HG02973 (cell line): ENCODE data around the gene OSBPL3.

Experiments
- ATAC-seq: cut with Tn5 transposase; IDR thresholded peaks from one replicate; pipeline ENCODE4 v1.9.1; 2021; ENCODE audit warnings: moderate library complexity; ENCODE audit not compliant: unreplicated experiment

OSBPL3 gene

GRCh38 chr7:24902931-24903330 lies 77.0 kb downstream of the OSBPL3 start:
- ATAC-seq: no peak

- no peak for ATAC-seq
These were observed 77.7 kb downstream of the OSBPL3 start for GRCh38 chr7:24902276-24902675.

DNA sequence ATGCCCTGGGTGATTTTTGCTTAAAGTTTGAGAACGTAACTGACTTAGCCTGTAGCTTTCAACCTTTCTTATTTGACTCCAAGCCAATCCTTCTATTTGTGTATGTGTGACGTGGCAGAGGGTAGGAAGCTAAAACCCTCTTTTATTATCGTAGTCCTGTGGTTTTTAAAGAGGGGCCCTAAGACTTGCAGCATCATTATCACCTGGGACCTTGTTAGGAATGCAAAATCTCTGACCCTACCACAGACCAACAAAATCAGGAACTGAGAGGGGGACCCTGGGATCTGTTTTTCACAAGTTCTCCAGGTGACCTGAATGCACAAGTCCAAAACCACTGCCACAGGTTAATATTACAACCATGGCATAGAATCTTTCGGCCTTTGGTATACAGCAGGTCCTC lies 80.1 kb downstream of the OSBPL3 start:
- peak; percentile 40 for ATAC-seq

DNA sequence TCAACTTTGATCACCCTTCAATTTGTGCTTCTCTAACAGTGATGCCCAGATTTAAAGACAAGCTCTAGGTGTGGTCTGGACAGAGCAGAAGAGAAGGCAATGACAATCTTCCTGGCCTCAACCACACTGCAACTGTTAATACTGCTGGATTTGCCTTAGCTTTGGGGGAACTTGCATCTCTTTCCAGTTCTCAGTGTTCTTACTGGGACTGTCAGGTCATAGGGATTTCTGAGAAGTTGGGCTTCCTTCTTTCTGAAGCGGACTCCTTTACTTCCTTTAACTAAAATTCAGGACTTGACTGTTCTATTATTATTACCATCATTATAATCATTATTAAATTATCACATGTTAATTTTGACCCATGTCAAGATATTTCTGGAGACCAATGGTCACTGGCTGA lies 80.8 kb downstream of the OSBPL3 start:
- ATAC-seq: no peak

DNA sequence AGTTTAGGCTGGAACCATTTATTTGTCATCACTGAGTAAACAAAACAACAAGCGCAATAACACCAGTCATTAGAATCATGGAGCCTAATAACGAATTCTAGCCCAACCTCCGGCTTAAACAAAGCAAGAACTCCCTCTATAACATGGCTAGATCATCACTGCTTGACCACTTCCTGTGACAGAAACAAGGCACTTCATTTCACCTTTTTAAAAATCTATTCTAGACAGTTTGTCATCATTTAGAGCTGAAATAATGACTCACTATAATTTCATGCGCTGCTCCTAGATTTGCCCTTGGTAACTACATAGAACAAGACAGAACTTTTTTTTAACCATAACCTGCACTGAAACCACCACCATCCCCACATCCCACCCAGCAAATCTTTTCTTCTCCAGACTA lies 81.3 kb downstream of the OSBPL3 start:
- ATAC-seq: peak; percentile 52

- ATAC-seq: peak; percentile 61
These were observed 83.9 kb downstream of the OSBPL3 start for GRCh38 chr7:24896031-24896501.

GRCh38 chr7:24894429-24895221 lies 85.4 kb downstream of the OSBPL3 start:
- no peak for ATAC-seq

DNA sequence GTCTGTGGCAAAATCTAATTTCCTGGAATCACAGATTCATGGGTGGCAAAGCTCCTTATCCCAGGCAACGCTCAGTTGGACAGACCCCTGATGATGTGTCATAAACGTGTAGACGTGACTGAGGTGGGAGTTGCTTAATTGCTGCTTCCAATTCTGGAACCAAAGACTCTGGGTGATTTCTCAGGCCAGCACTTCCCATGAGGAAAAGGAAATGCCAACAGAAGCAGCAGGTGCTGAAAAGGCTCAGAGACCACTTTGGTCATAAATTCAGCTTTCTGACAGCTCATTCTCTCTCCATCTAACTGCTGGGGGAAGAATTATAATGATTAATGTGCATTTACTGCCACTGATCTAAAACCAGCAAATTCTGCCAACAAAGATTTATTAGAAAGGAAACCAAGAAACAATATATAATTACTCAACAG lies 88.7 kb downstream of the OSBPL3 start:
- ATAC-seq: no peak

DNA sequence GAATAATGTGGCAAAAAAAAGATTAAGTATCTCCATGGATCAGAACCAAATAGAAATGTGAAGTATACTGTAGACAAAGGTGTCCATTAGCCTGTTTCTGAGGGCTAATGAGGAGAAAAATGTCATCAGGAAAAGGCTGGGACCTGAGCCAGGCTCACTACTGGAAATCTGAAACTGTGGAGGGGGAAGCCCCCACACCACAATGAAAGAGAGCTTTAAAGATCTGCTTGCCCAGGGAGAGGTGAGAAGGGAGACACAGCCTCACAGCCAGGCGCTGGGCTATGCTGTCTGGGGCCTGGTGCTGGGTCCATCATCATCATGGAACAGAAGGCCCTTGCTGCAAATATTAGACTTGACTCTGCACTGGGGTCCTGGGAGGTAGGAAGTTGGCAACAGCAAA lies 90.4 kb downstream of the OSBPL3 start:
- ATAC-seq: no peak

DNA sequence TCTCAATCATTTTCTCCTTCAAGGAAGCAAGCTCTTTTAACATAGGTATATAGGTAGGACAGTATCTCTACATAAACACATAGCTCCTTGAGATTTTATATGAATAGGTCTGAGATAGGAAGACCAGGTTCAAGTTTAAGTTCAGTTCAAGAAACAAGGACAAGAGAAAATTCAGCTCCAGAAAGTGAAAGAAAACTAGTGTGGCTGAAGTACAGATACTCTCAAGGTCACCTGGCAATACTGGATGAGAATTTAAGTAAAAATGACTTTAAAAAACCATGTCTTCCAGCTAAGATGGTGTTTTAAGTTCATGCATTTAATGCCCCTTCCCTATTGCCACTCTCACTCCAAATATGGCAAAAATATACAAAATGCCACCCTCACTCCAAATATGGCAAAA lies 91.3 kb downstream of the OSBPL3 start:
- no peak for ATAC-seq

GRCh38 chr7:24885716-24886115 lies 94.3 kb downstream of the OSBPL3 start:
- no peak for ATAC-seq

DNA sequence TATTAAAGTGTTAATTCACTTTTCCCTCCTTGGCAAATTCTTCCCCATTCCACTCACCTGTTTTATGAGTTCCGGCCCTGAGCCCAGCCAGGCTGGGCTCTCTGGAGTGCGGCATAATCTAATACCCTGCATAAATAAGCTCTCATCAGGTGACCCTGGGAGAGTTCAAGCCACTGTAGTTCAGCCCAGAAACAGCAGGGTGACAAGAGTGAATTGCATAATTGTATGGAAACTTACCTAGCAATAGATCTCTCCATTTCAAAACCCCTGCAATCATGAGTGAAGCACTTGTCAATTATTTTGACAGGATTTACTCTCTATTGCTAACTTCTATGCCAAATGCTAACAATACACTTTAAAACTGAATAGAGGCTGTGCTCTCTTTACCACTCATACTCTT lies 94.7 kb downstream of the OSBPL3 start:
- ATAC-seq: no peak

- no peak for ATAC-seq
These were observed 95.6 kb downstream of the OSBPL3 start for GRCh38 chr7:24884401-24884800.

- no peak for ATAC-seq
These were observed 96.4 kb downstream of the OSBPL3 start for GRCh38 chr7:24883622-24884013.

DNA sequence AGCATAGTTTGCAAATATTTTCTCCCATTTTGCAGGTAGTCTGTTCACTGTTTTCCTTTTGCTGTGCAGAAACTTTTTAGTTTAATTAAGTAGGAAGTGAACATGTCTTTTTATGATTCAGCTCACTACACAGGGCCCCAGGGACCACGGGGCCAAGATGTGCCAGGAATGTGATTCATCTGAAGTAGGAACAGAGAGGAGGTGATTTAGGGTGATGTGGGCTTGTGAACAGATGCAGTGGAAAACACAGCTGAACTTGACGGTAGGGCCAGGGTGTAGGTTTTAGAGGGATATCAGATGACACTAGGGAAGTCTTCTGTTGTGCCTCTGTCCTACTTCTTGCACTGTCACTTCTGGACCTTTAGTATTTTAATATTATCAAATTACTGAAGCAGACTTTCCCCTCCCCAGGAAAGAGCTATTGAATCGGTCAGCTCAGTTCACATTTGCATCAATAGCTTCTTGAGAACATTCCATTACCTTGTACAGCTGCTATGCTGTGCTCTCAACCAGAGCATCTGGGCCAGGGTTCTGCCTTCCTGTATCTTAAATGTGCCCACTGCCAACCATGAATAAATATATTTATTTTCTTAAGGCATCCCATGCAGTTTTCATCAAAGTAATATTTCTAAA lies 96.9 kb downstream of the OSBPL3 start:
- no peak for ATAC-seq

DNA sequence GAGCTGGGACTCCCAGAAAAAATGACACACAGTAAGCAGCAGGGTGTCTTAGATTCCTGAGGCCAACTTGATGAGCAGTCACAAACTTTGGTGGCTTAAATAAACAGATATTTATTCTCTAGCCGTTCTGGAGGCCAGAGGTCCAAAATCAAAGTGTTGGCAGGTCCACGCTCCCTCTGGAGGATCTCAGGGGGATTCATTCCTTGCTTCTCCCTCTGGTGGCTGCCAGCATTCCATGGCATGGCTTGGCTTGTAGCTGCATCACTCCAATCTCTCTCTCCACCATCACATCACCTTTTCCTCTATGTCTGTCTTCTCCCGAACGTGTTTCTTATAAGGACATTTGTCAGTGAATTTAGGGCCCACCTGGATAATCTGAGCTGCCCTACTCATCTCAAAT lies 98.4 kb downstream of the OSBPL3 start:
- no peak for ATAC-seq

- no peak for ATAC-seq
These were observed 99.1 kb downstream of the OSBPL3 start for GRCh38 chr7:24880886-24881285.

DNA sequence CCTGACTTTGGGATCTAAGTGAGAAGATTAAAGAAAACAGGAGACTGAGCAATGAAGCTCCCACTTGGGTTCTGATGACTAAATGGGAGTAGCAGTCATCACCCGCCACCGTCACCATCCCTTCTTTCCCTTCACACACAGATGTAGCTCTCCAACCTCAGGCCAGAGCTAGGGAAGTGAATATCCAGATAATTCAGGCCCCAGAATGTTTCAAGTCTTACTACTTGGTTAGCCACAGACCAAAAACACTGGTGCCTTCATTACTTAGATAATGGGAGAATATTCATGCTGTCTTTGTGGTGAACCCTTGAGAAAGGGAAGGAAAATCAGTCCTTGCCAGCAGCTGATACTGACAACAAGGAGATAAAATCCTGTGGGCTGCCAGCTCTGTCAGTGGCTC lies 100.7 kb downstream of the OSBPL3 start:
- no peak for ATAC-seq

GRCh38 chr7:24877790-24878311 lies 102.1 kb downstream of the OSBPL3 start:
- ATAC-seq: peak; percentile 80

DNA sequence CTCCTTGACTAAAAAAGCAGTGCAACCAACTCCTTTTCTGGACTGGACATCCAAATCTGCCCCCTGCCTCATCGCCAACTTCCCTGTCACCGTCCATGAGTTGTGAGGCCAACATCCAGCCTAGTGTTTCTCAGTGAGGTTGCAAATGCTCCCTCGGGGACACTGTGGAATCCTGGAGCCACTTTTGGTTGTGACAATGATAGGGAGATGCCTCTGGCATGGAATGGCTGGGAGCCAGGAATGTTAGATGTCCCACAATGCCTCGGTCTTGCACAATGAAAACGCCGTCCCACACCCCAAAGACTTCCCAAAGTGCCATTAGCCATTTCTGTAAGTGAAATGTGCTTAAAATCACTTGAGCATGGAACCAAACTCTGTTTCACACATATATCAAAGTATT lies 105.2 kb downstream of the OSBPL3 start:
- no peak for ATAC-seq

DNA sequence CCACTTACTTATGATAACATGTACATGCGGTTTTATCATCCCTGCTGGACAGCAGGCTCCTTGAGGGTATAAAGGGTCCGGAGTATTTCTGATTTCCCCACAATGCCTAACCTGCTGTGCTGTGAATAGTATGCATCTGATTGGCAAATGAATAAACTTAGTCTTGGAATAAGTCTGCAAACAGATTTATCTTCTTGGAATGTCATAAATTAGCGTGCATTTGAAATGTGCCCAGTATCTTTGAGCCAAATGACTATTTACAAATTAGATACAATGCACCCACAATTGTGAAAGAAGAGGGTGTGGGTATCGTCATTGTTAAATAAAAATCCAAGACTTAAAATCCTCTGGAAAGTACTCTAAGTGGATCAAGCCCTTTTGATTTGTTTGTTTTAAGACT lies 106.0 kb downstream of the OSBPL3 start:
- ATAC-seq: no peak

DNA sequence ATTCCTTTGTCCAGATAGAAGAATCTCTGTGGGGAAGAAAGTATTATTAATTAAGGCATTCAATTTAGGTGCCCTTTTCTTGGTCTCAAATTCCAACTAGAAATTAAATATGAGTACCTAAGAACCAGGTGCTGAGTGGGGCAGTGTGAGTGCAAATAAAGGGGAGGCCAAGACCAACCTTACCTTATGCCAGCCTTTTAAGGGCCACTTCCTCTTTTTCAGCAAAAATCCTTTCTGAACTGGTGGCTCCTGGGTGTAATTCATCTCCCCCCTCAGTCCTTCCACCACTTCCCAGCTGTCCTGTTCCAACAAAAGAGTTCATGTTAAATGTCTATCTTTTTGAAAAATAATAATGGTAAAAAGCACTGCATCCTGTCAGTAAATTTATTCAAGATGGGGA lies 108.2 kb downstream of the OSBPL3 start:
- ATAC-seq: no peak
